ENCODE measurements around the gene EMID1. TPM values are rescaled to one million over a fixed set of nuclear protein-coding genes. Genes with fewer than 3 reads are reported as not detected.

The EMID1 gene
- polyA plus RNA-seq, 1 donor (not counting 4 experiments of a cell fraction or from before 2014, with no cell fraction given) = not detected

- Histone ChIP-seq H3K9me3 (ENCODE audit: control insufficient read depth, low read depth, low read length) (no peaks in the 10 kb centered on the region), H3K9me1 (ENCODE audit: control insufficient read depth, extremely low read depth, insufficient read depth, low read length) (no peaks in the 10 kb centered on the region), H3K4me2 (ENCODE audit: control insufficient read depth, extremely low read depth, insufficient read depth, low read depth, low read length) (no peak overlapping the region), H3K79me2 (ENCODE audit: control insufficient read depth, insufficient read depth, low read length) (no peaks in the 10 kb centered on the region), H3K4me3 (ENCODE audit: control insufficient read depth in 2 of 3, extremely low read depth in 1 of 3, insufficient read depth in 2 of 3, low read depth in 1 of 3, low read length in 3 of 3) (no peak overlapping the region), H2AFZ (ENCODE audit: control insufficient read depth, low read length) (no peak overlapping the region), H3K27me3 (ENCODE audit: control insufficient read depth, extremely low read depth, insufficient read depth, low read length) (peaks cover 49% of the 10 kb centered on the region), H3K9ac (ENCODE audit: control insufficient read depth, extremely low read depth, insufficient read depth, low read length) (no peak overlapping the region), H3K36me3 (ENCODE audit: control insufficient read depth in 2 of 2, extremely low read depth in 1 of 2, insufficient read depth in 2 of 2, low read length in 2 of 2) (no peaks in the 10 kb centered on the region), H3K27ac (ENCODE audit: control insufficient read depth, insufficient read depth, low read length) (no peak overlapping the region), H4K20me1 (ENCODE audit: control insufficient read depth, extremely low read depth, insufficient read depth, low read length) (no peaks in the 10 kb centered on the region), H3K4me1 (ENCODE audit: control insufficient read depth, extremely low read depth, insufficient read depth, low read length) (no peaks in the 10 kb centered on the region)
- dilution Hi-C loops (cut with MboI; ENCODE audit: extremely low pct_ligation_motif_present, low sequenced_read_pairs) = no loop called here
- TF ChIP-seq CTCF (optimal IDR thresholded peaks at IDR 0.05 in 1 of 3, IDR thresholded peaks at IDR 0.05 in 1 of 3, conservative IDR thresholded peaks at IDR 0.05 in 1 of 3; ENCODE audit: extremely low read depth in 1 of 3, insufficient read depth in 2 of 3, low read length in 3 of 3) (no peak), EZH2 (IDR thresholded peaks at IDR 0.05; ENCODE audit: low read length) (no peak)
- DNase-seq (ENCODE audit: low read depth, low spot score) = no peak
- no peak for FAIRE-seq
Measured at GRCh38 chr22:29209624-29209929, 3.9 kb downstream of the EMID1 start.

GRCh38 chr22:29211066-29211465 is 5.4 kb downstream of the EMID1 start:
- TF ChIP-seq EZH2 (IDR thresholded peaks at IDR 0.05; ENCODE audit: low read length) = no peak
- no peak for TF ChIP-seq CTCF (optimal IDR thresholded peaks at IDR 0.05 in 1 of 3, IDR thresholded peaks at IDR 0.05 in 1 of 3, conservative IDR thresholded peaks at IDR 0.05 in 1 of 3; ENCODE audit: extremely low read depth in 1 of 3, insufficient read depth in 2 of 3, low read length in 3 of 3)
- no peak overlapping the region for H3K9ac ChIP-seq (ENCODE audit: control insufficient read depth, extremely low read depth, insufficient read depth, low read length)
- no peaks in the 10 kb centered on the region for H3K9me1 ChIP-seq (ENCODE audit: control insufficient read depth, extremely low read depth, insufficient read depth, low read length)
- H3K4me2 ChIP-seq (ENCODE audit: control insufficient read depth, extremely low read depth, insufficient read depth, low read depth, low read length) = no peak overlapping the region
- FAIRE-seq = no peak
- no peak overlapping the region for H2AFZ ChIP-seq (ENCODE audit: control insufficient read depth, low read length)
- dilution Hi-C loops (cut with MboI; ENCODE audit: extremely low pct_ligation_motif_present, low sequenced_read_pairs) = no loop called here
- H3K4me3 ChIP-seq (ENCODE audit: control insufficient read depth in 2 of 3, extremely low read depth in 1 of 3, insufficient read depth in 2 of 3, low read depth in 1 of 3, low read length in 3 of 3) = no peak overlapping the region
- H3K79me2 ChIP-seq (ENCODE audit: control insufficient read depth, insufficient read depth, low read length) = no peaks in the 10 kb centered on the region
- no peaks in the 10 kb centered on the region for H3K4me1 ChIP-seq (ENCODE audit: control insufficient read depth, extremely low read depth, insufficient read depth, low read length)
- H4K20me1 ChIP-seq (ENCODE audit: control insufficient read depth, extremely low read depth, insufficient read depth, low read length) = no peaks in the 10 kb centered on the region
- DNase-seq (ENCODE audit: low read depth, low spot score) = no peak
- H3K27ac ChIP-seq (ENCODE audit: control insufficient read depth, insufficient read depth, low read length) = no peak overlapping the region
- H3K36me3 ChIP-seq (ENCODE audit: control insufficient read depth in 2 of 2, extremely low read depth in 1 of 2, insufficient read depth in 2 of 2, low read length in 2 of 2) = no peaks in the 10 kb centered on the region
- H3K27me3 ChIP-seq (ENCODE audit: control insufficient read depth, extremely low read depth, insufficient read depth, low read length) = peaks cover 41% of the 10 kb centered on the region
- no peaks in the 10 kb centered on the region for H3K9me3 ChIP-seq (ENCODE audit: control insufficient read depth, low read depth, low read length)

Data from keratinocyte (primary cell).